GM20431 (cell line): ENCODE measurements around the gene HOMER2.
"Not testable (repeated sequence)": the region's sequence is repeated elsewhere in the genome, so short reads cannot be mapped to it uniquely, and the experiment has no call there.

ENCODE experiments used
- in situ Hi-C: fragments of 300-500 bp; cut with MseI, MboI; formaldehyde crosslinking; loops from one replicate; pipeline ENCODE4 v1.15.0; 2020; ENCODE audit warnings: low sequenced_read_pairs; ENCODE audit not compliant: unreplicated experiment

The HOMER2 gene

GRCh38 chr15:82952158-82953081 lies at the start of gene HOMER2:
HOMER2 (minus strand) TSS chr15:82952720; CDS start chr15:82952535, 185 bp downstream.
- in situ Hi-C loops, result no loop called here

GRCh38 chr15:83000672-83001031 lies 48.1 kb upstream of the HOMER2 start:
- in situ Hi-C loops, result not testable (repeated sequence)

GRCh38 chr15:82999905-83000671 lies 47.6 kb upstream of the HOMER2 start:
- in situ Hi-C loops, result loop anchor here (25.0 kb wide), 1 partner anchor 463 kb away; the partner anchor contains the start of gene RPS17

GRCh38 chr15:82999426-82999825 lies 46.9 kb upstream of the HOMER2 start:
- in situ Hi-C loops, result loop anchor here (25.0 kb wide), 1 partner anchor 462 kb away; the partner anchor contains the start of gene RPS17

- in situ Hi-C loops, result loop anchor here (25.0 kb wide), 1 partner anchor 459 kb away; the partner anchor contains the start of gene RPS17
These were observed 43.4 kb upstream of the HOMER2 start for GRCh38 chr15:82995938-82996337.

GRCh38 chr15:82995076-82995475 lies 42.6 kb upstream of the HOMER2 start:
- in situ Hi-C loops, result loop anchor here (25.0 kb wide), 1 partner anchor 458 kb away; the partner anchor contains the start of gene RPS17

GRCh38 chr15:82993144-82993543 lies 40.6 kb upstream of the HOMER2 start:
- in situ Hi-C loops, result loop anchor here (25.0 kb wide), 1 partner anchor 456 kb away; the partner anchor contains the start of gene RPS17

GRCh38 chr15:82992436-82992998 lies 40.0 kb upstream of the HOMER2 start:
- in situ Hi-C loops, result loop anchor here (25.0 kb wide), 1 partner anchor 455 kb away; the partner anchor contains the start of gene RPS17

GRCh38 chr15:82986442-82986780 lies 33.9 kb upstream of the HOMER2 start:
- in situ Hi-C loops, result loop anchor here (25.0 kb wide), 1 partner anchor 449 kb away; the partner anchor contains the start of gene RPS17

- in situ Hi-C loops, result loop anchor here (25.0 kb wide), 1 partner anchor 449 kb away; the partner anchor contains the start of gene RPS17
These were observed 33.3 kb upstream of the HOMER2 start, which contains the start of gene RAMAC for GRCh38 chr15:82985688-82986441. RAMAC (plus strand) TSS chr15:82986210; CDS start chr15:82989019, 2,809 bp downstream.

GRCh38 chr15:82980981-82981380 lies 28.5 kb upstream of the HOMER2 start:
- in situ Hi-C loops, result loop anchor here (25.0 kb wide), 1 partner anchor 444 kb away; the partner anchor contains the start of gene RPS17

GRCh38 chr15:82979726-82980125 lies 27.2 kb upstream of the HOMER2 start:
- in situ Hi-C loops, result loop anchor here (25.0 kb wide), 1 partner anchor 442 kb away; the partner anchor contains the start of gene RPS17

GRCh38 chr15:82978438-82978837 lies 25.9 kb upstream of the HOMER2 start:
- in situ Hi-C loops, result loop anchor here (25.0 kb wide), 1 partner anchor 441 kb away; the partner anchor contains the start of gene RPS17

GRCh38 chr15:82977076-82977475 lies 24.6 kb upstream of the HOMER2 start:
- in situ Hi-C loops, result loop anchor here (25.0 kb wide), 1 partner anchor 440 kb away; the partner anchor contains the start of gene RPS17

- in situ Hi-C loops, result no loop called here
These were observed 20.5 kb upstream of the HOMER2 start for GRCh38 chr15:82972990-82973389.

GRCh38 chr15:82971218-82971984 lies 18.9 kb upstream of the HOMER2 start:
- in situ Hi-C loops, result no loop called here

GRCh38 chr15:82970696-82971095 lies 18.2 kb upstream of the HOMER2 start:
- in situ Hi-C loops, result no loop called here

- in situ Hi-C loops, result no loop called here
These were observed 17.7 kb upstream of the HOMER2 start for GRCh38 chr15:82970078-82970686.
